Activated CD8-positive, alpha-beta T cell treated with anti-CD3 and anti-CD28 coated beads for 36 hours (primary cell): ENCODE measurements around the gene GRM5. TPM values are rescaled to one million over a fixed set of nuclear protein-coding genes. Genes with fewer than 3 reads are reported as not detected.

ENCODE experiments used
- ATAC-seq: fragments of 200-7000 bp; cut with Tn5 transposase; one replicate; pipeline ENCODE4 v1.10.0; 2021; ENCODE audit warnings: mild to moderate bottlenecking, moderate library complexity
- CTCF ChIA-PET: fragments of 350-600 bp; sonication (Branson Sonifier 250); formaldehyde crosslinking; loops from one replicate; lab custom pipeline; 2021; ENCODE audit warnings: antibody characterized with exemption; lab: Charles Lee
- POLR2A ChIA-PET: fragments of 350-600 bp; sonication (Branson Sonifier 250); formaldehyde crosslinking; loops from one replicate; lab custom pipeline; 2021; ENCODE audit warnings: antibody characterized with exemption; lab: Charles Lee
- DNase-seq: peaks from one replicate; pipeline ENCODE4 v3.0.0-alpha.2; 2020
- H3K27ac Mint-ChIP-seq: one replicate; pipeline ENCODE4 v1.8.0; 2021; ENCODE audit warnings: mild to moderate bottlenecking, mixed read lengths
- H3K27me3 Mint-ChIP-seq: one replicate; pipeline ENCODE4 v1.8.0; 2021; ENCODE audit warnings: mixed read lengths
- H3K36me3 Mint-ChIP-seq: one replicate; pipeline ENCODE4 v1.8.0; 2021; ENCODE audit warnings: low read depth, mixed read lengths
- H3K4me1 Mint-ChIP-seq: one replicate; pipeline ENCODE4 v1.8.0; 2021; ENCODE audit warnings: low read depth, mixed read lengths
- H3K4me3 Mint-ChIP-seq: one replicate; pipeline ENCODE4 v1.8.0; 2021; ENCODE audit warnings: mild to moderate bottlenecking, moderate library complexity, mixed read lengths
- H3K9me3 Mint-ChIP-seq: one replicate; pipeline ENCODE4 v1.8.0; 2021; ENCODE audit warnings: mixed read lengths
- CTCF ChIP-seq: fragments of 200-600 bp; IDR thresholded peaks from one replicate; pipeline ENCODE4 v1.8.0; 2022; ENCODE audit warnings: antibody characterized with exemption, mild to moderate bottlenecking
- intact Hi-C: fragments of 100-400 bp; cut with micrococcal nuclease; formaldehyde crosslinking; loops from one replicate; pipeline ENCODE4 v1.10.0; 2022
- total RNA-seq, 2 experiments: library from RNA; stranded (reverse); gene quantifications; one replicate each; pipeline ENCODE4 v1.2.3, GENCODE V29; 2021

Gene GRM5
- total RNA-seq, 2 experiments from 2014 or later, result not detected

GRCh38 chr11:88544656-88545280, 521.0 kb downstream of the GRM5 start:
- TF ChIP-seq CTCF, result peak; percentile 44
- no peaks in the 10 kb centered on the region for H3K9me3 Mint-ChIP-seq
- no peaks in the 10 kb centered on the region for H3K27me3 Mint-ChIP-seq
- POLR2A ChIA-PET, result no interaction called here
- H3K4me3 Mint-ChIP-seq, result no peak overlapping the region
- no peak overlapping the region for H3K27ac Mint-ChIP-seq
- ATAC-seq, result no peak
- DNase-seq, result no peak
- no peaks in the 10 kb centered on the region for H3K36me3 Mint-ChIP-seq
- CTCF ChIA-PET, result interaction anchor here (0.9 to 9.0 kb wide), 7 partner anchors 113 to 532 kb away, joined by 3 to 84 read pairs (median 5); no protein-coding TSS in a partner anchor
- intact Hi-C loops, result loop anchor here (5.0 to 10.0 kb wide), 2 partner anchors 370 to 442 kb away; partner anchors contain the start of gene RAB38
- peaks cover 4% of the 10 kb centered on the region for H3K4me1 Mint-ChIP-seq

- ChIA-PET POLR2A (interaction anchor here (0.6 kb wide), 1 partner anchor 113 kb away, joined by 3 read pairs; no protein-coding TSS in a partner anchor), CTCF (interaction anchor here (0.6 to 4.1 kb wide), 23 partner anchors 8 to 1191 kb away, joined by 3 to 55 read pairs (median 3); no protein-coding TSS in a partner anchor)
- Mint-ChIP-seq H3K4me1 (peaks cover 4% of the 10 kb centered on the region), H3K36me3 (no peaks in the 10 kb centered on the region), H3K9me3 (no peaks in the 10 kb centered on the region), H3K4me3 (no peak overlapping the region), H3K27me3 (no peaks in the 10 kb centered on the region), H3K27ac (no peak overlapping the region)
- intact Hi-C loops, result loop anchor here (5.0 to 10.0 kb wide), 2 partner anchors 369 to 442 kb away; partner anchors contain the start of gene RAB38
- TF ChIP-seq CTCF, result peak; percentile 95
- DNase-seq (peak; percentile 85), ATAC-seq (peak; percentile 98)
Measured at GRCh38 chr11:88543902-88544655, 521.7 kb downstream of the GRM5 start.

- CTCF ChIA-PET, result interaction anchor here (1.0 to 4.1 kb wide), 4 partner anchors 11 to 524 kb away, joined by 4 to 55 read pairs (median 14); no protein-coding TSS in a partner anchor
Measured at GRCh38 chr11:88541006-88541405, 524.8 kb downstream of the GRM5 start.

GRCh38 chr11:88538098-88538497, 527.7 kb downstream of the GRM5 start:
- Mint-ChIP-seq H3K4me1 (peaks cover 4% of the 10 kb centered on the region), H3K9me3 (no peaks in the 10 kb centered on the region), H3K36me3 (no peaks in the 10 kb centered on the region), H3K27ac (no peak overlapping the region), H3K4me3 (no peak overlapping the region), H3K27me3 (peaks cover 1% of the 10 kb centered on the region)
- POLR2A ChIA-PET, result no interaction called here
- DNase-seq (no peak), ATAC-seq (no peak)
- intact Hi-C loops, result loop anchor here (10.0 kb wide), 1 partner anchor 203 kb away; the partner anchor contains the start of gene CTSC
- TF ChIP-seq CTCF, result no peak
- CTCF ChIA-PET, result interaction anchor here (1.0 to 4.6 kb wide), 6 partner anchors 12 to 522 kb away, joined by 3 to 35 read pairs (median 6); no protein-coding TSS in a partner anchor

More at GRCh38 chr11:88541006-88541405, 524.8 kb downstream of the GRM5 start:
- Mint-ChIP-seq H3K36me3 (no peaks in the 10 kb centered on the region), H3K27me3 (no peaks in the 10 kb centered on the region), H3K4me1 (peaks cover 6% of the 10 kb centered on the region), H3K4me3 (no peak overlapping the region), H3K27ac (no peak overlapping the region), H3K9me3 (no peaks in the 10 kb centered on the region)
- POLR2A ChIA-PET, result no interaction called here
- intact Hi-C loops, result loop anchor here (5.0 to 10.0 kb wide), 2 partner anchors 366 to 439 kb away; partner anchors contain the start of gene RAB38
- no peak for TF ChIP-seq CTCF
- ATAC-seq (no peak), DNase-seq (no peak)
